GM18907 (cell line): Measurements from ENCODE around the gene LRRC4C.

ENCODE experiments used
- ATAC-seq: cut with Tn5 transposase; IDR thresholded peaks from one replicate; pipeline ENCODE4 v1.9.1; 2021; ENCODE audit warnings: mild to moderate bottlenecking, moderate library complexity; ENCODE audit not compliant: unreplicated experiment

LRRC4C gene

DNA sequence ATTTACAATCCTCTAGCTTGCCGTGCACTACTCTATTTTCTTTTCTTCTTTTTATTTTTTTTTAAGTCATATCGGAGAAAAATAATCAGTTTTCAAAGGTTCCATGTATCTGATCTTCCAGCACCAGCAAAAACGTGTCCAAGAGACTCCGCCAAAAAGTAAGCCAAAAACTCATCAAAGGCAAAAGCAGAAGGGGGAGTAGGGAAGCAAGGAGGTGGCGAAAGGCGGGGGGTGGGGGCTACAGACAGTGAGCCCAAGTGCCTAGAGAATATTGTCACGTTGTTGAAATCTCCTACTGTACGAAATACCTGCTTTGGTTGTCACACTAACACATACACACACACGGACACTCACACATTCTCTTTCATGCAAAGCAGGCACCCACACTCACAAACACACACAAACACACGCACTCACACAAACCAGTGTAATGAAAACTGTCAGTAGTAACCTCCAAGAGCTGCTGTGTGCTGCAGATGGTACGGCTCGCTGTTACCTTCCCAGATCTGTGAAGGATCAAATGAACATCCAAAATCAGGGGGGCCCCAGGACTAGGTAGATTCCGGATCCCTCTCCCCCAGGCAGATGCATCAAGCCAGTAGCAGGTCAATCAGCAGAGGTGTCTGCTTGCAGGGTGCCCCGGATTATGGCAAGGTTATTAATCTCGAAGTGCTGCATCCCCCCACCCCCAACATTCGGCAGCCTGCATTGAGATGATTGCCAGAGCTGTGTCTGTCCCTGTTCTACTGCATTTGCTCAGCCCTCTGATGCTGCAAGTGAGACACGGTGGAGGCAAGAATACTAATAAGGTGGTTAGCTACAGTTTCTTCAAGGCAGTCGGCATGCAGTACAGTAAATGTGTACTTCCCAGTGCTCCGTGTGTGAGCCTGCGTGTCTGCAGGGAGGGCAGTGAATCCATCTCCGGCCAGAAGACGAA lies at the start of gene LRRC4C:
LRRC4C (minus strand) TSS at position 188 of the 937 bp plus-strand sequence.
- no peak for ATAC-seq

GRCh38 chr11:41508121-41508520 lies 48.7 kb upstream of the LRRC4C start:
- ATAC-seq: no peak

GRCh38 chr11:41499429-41499828 lies 40.0 kb upstream of the LRRC4C start:
- no peak for ATAC-seq

DNA sequence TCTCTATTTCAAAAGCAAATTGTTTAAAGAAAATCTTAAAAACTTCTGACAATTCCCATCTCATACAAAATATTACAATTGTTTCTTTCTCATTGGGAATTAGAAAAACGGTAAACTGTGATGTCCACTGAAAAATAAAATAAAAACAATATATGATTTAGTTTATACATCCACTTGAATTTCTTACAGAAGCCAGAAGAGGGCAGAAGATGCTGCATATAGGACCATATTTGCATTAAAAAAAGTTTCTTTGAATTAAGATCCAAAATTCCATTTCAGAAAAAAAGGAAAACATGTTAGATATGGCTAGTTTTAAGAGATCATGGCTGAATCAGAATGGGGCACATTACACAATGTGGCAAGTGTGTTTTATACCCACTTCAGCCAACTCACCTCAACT lies 39.3 kb upstream of the LRRC4C start:
- ATAC-seq: no peak

DNA sequence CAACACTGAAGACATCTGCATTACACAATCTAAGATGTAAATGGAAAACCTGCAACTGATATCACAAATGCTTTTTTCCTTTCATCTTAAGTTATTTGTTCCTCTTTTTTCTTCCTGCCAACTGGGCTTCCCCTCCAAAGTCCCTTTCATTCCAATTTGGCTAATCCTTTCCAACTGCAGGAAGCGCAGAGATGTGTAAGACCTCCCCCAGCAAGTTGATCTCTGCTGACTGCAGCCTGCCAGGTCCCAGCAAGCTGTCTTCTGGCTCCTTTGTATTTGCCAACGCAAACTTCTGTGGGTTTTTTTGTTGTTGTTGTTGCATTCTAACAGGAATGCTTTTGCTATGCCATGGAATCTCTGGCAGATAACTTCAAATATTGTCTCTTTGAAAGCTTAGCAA lies 38.5 kb upstream of the LRRC4C start:
- no peak for ATAC-seq

DNA sequence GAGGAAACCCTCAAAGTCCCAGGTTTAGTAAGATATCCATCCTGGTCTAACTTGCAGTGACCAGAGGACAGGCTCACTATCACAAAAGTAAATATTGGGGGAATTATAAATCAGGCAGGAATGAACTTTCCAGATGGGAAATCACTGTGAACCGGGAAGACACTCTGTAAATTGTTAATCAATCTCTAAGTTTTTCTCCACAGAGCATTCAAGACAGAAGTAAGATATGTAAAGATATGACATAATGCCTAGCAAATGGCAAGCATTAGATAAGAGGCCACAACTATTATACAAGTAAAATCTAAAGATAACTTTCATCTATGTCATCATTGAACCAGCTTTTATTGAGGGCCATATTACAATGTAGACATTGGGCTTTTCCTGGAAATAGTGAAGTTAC lies 35.3 kb upstream of the LRRC4C start:
- ATAC-seq: no peak

GRCh38 chr11:41486424-41486823 lies 27.0 kb upstream of the LRRC4C start:
- no peak for ATAC-seq

DNA sequence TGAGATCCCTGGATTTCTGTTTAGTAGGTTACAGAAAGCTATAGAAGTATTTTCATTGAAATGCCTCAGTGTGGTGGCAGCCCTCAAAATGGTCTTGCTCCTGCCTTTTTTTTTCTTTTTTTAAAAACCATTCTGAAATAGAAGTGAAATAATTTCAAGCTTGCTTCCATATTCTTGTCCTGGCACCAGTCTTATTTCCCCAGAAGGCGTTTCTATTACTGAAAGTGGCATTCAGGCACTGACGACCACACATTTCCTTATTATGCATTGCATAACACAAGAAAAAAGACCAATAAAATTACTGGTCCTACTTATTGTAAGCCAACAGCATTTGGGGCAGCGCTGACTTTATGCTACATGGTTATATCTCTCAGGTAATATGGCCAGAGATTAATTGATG lies 24.5 kb upstream of the LRRC4C start:
- no peak for ATAC-seq

- no peak for ATAC-seq
These were observed 19.7 kb upstream of the LRRC4C start for GRCh38 chr11:41479179-41479578.

- no peak for ATAC-seq
These were observed 1.7 kb upstream of the LRRC4C start for GRCh38 chr11:41461057-41461681.

DNA sequence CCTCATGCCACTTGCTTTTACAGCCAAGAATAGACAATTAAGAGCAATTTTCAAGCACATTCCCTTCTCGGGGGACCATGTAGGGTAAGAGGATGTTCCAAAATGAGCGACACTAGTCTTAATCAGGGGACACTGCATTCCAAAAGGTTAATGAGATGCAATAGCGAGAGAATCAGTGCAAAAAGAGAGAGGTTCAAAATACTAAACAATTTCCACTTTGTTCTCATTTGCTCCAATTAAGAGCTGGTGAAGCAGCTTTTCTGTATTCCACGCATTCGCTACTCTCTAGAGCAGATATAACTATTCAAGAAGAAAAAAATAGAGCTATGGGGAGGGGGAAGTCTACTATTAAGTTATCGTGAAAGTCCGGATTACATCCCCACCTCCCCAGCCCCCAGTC lies 811 bp downstream of the LRRC4C start:
- no peak for ATAC-seq

DNA sequence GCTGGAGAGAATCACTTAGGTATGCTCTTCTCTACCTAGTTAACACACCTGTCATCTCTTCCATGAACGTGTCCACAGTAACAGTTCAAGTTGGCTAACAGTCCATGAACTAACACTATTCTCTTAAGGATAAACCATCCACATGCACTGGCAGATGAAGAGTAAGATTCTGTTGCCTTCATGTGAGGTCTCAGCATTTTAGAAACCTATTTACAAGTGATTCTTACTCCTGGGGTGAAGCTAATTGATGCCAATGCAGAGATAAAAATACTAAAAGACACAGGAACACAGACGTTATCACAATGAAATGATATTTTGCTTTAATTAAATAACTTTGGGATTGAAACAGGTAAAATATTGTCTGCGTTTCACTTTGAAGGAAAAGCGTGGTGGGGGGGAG lies 1.3 kb downstream of the LRRC4C start:
- no peak for ATAC-seq

DNA sequence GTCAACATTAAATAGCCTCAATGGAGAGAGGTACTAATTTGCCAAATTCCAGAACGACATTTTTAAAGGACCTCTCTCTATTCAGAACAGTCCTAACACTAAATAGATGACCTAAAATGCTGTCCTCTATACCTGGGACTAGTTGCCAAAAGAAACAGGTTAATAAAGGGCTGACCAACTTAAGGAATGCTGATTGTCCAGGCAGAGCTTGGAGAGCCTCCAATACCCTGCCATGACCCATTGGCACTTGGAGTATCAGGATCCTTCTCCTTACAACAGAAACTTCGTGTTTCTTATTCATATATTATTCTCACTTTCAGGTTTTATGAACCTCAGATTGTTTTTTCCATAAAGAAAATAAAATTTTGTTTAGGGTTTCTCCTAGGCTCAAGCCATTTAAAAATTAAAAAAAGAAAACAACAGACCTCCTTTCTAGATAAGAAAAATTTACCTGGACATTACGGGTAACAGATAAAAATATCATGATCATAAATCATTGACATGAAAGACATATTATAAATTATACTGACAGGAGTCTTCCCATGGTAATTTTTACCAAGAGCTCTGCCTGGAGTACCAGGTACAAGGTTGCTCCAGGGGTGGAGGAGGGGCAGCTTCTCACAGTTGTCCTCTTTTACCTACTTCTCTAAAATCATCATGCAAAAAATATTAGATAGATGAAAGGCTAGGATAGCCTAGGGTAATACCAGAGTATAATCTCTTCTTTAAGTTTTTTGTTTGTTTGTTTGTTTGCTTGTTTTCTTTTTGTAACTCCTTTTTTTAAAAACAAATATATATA lies 2.0 kb downstream of the LRRC4C start:
- no peak for ATAC-seq

- ATAC-seq: no peak
These were observed 3.2 kb downstream of the LRRC4C start for GRCh38 chr11:41456269-41456668.

GRCh38 chr11:41451011-41451410 lies 8.4 kb downstream of the LRRC4C start:
- no peak for ATAC-seq

GRCh38 chr11:41449483-41450050 lies 9.9 kb downstream of the LRRC4C start:
- ATAC-seq: no peak

DNA sequence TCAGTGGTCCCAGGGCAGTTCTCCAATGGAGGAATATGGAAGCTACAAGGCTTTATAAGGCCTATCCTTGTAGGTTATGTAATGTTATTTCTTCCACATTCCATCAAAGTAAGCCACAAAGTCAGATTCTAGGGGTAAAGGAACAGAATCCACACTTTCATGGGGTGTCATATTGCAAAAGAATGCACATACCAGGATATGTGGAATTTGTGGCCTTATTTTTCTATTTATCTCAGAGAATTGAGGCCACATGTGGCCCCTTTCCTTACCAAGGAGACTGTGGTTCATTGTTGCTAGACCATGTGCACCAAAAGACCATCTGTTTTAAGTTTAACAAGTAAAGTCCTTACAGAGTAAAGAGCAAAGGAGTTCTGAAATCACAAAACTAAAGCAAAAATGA lies 12.9 kb downstream of the LRRC4C start:
- ATAC-seq: no peak

DNA sequence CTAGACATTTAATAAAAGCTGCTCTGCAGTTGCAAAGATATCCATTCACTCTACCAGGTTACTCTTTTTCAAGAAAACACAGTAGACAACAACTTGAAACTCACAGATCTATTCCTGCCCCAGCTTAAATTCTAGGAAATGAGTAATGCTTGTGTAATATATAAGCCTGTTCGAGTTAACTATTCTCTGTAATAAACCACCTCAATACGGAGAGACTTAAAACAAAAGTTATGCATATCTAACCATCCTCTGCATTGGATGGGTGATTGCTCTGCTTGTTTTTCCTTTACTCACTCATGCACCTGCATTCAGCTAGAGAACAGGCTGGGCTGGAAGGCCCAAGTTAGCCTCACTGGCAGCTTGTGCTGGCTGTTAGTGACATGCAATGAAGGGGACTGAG lies 13.3 kb downstream of the LRRC4C start:
- no peak for ATAC-seq

GRCh38 chr11:41437006-41437490 lies 22.4 kb downstream of the LRRC4C start:
- no peak for ATAC-seq

DNA sequence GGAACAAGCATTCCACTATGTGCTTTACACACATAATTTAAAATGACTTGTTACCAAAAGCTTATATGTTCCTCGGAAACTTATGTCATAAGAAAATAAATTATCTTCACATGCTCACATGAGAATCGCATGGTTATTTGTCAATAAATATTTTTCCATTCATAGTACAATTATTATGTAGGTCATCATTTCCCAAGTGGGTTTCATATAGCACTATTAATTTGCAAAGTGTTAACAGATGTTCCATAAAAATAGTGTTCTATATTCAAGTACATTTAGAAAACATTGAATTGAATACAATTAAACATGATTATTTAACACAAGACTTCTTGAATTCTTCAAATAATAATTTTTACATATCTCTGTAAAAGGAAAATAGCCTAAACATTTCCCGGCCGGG lies 23.9 kb downstream of the LRRC4C start:
- ATAC-seq: no peak

DNA sequence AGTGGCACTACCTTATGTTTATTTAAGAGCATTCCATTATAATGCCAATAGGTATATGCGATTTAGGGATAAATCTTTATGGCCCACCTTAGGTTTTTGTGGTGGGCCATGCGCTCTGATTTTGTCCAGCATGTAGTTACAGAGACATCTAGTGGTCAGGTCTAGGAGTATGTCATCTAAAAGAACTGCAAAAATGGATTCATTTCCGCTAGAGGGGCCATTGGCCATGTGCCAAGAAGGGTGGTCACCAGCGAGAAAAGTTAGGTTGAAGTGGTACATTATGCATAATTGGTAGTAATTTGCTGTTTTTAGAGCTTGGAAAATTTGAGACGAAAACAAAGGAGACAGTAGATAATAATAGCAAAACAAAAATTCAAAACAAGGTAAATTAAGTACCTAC lies 27.7 kb downstream of the LRRC4C start:
- ATAC-seq: no peak
